NCI-H2227 treated with DMSO at 0.1 percent for 48 hours (cell line): ENCODE measurements around the gene ACOT6.
"Not testable (repeated sequence)": the region's sequence is repeated elsewhere in the genome, so short reads cannot be mapped to it uniquely, and the experiment has no call there.

Source experiments
- DNase-seq: peaks from one replicate; lab custom pipeline; 2025; lab: John Stamatoyannopoulos, UW

ACOT6 gene

GRCh38 chr14:73612339-73613045 is at the start of gene ACOT6:
Gene ACOT6 (plus strand): TSS chr14:73612517. CDS start chr14:73612572, 55 bp downstream.
- peak; percentile 70 for DNase-seq

- DNase-seq: not testable (repeated sequence)
These were observed 49.6 kb upstream of the ACOT6 start for GRCh38 chr14:73562696-73563095.

- not testable (repeated sequence) for DNase-seq
These were observed 45.9 kb upstream of the ACOT6 start for GRCh38 chr14:73566431-73566830.

- not testable (repeated sequence) for DNase-seq
These were observed 45.4 kb upstream of the ACOT6 start for GRCh38 chr14:73566935-73567334.

- no peak for DNase-seq
These were observed 45.0 kb upstream of the ACOT6 start for GRCh38 chr14:73567358-73567757.

- DNase-seq: peak; percentile 3
These were observed 44.1 kb upstream of the ACOT6 start for GRCh38 chr14:73567951-73568885.

- not testable (repeated sequence) for DNase-seq
These were observed 43.5 kb upstream of the ACOT6 start for GRCh38 chr14:73568886-73569184.

- peak; percentile 81 for DNase-seq
These were observed 42.9 kb upstream of the ACOT6 start, which contains the start of gene ACOT2 for GRCh38 chr14:73569185-73569958. Gene ACOT2 (plus strand): TSS chr14:73569213. CDS start chr14:73569241, 28 bp downstream.

- DNase-seq: peak; percentile 24
These were observed 41.4 kb upstream of the ACOT6 start for GRCh38 chr14:73570913-73571312.

GRCh38 chr14:73573034-73573433 is 39.3 kb upstream of the ACOT6 start:
- DNase-seq: not testable (repeated sequence)

GRCh38 chr14:73573740-73574139 is 38.6 kb upstream of the ACOT6 start:
- DNase-seq: not testable (repeated sequence)

GRCh38 chr14:73574251-73574650 is 38.1 kb upstream of the ACOT6 start:
- DNase-seq: not testable (repeated sequence)

- DNase-seq: no peak
These were observed 35.9 kb upstream of the ACOT6 start for GRCh38 chr14:73576391-73576790.

- DNase-seq: not testable (repeated sequence)
These were observed 35.1 kb upstream of the ACOT6 start for GRCh38 chr14:73577214-73577613.

GRCh38 chr14:73582102-73582979 is 30.0 kb upstream of the ACOT6 start:
- DNase-seq: not testable (repeated sequence)

- DNase-seq: no peak
These were observed 23.6 kb upstream of the ACOT6 start for GRCh38 chr14:73588695-73589094.

GRCh38 chr14:73589116-73589515 is 23.2 kb upstream of the ACOT6 start:
- DNase-seq: no peak

GRCh38 chr14:73590673-73591004 is 21.7 kb upstream of the ACOT6 start:
- not testable (repeated sequence) for DNase-seq

GRCh38 chr14:73591690-73592449 is 20.4 kb upstream of the ACOT6 start, which contains the start of gene ACOT4:
Gene ACOT4 (plus strand): TSS chr14:73591873. CDS start chr14:73591960, 87 bp downstream.
- DNase-seq: no peak

- DNase-seq: no peak
These were observed 17.8 kb upstream of the ACOT6 start for GRCh38 chr14:73594491-73594890.
